Kidney epithelial cell (primary cell): ENCODE data around the gene HNRNPC. TPM values are rescaled to one million over a fixed set of nuclear protein-coding genes. Genes with fewer than 3 reads are reported as not detected.

ENCODE experiments used
- DNase-seq: peaks from one replicate; pipeline ENCODE4 v3.0.0-alpha.2; 2010; ENCODE audit warnings: low read depth
- H3K27me3 ChIP-seq: 2 replicates; pipeline ENCODE4 v1.6.0; 2011; ENCODE audit warnings: low read length; ENCODE audit not compliant: control insufficient read depth, insufficient read depth
- H3K36me3 ChIP-seq: 2 replicates; pipeline ENCODE4 v1.5.1; 2011; ENCODE audit warnings: low read length; ENCODE audit not compliant: control insufficient read depth, insufficient read depth
- H3K4me3 ChIP-seq: 2 replicates; pipeline ENCODE4 v1.5.1; 2011; ENCODE audit warnings: low read depth, mild to moderate bottlenecking, control low read depth, low read length
- CTCF ChIP-seq: IDR thresholded peaks from 2 replicates; pipeline ENCODE4 v1.5.1; 2011; ENCODE audit warnings: mild to moderate bottlenecking, moderate library complexity, low read length, control low read depth, inconsistent platforms; ENCODE audit not compliant: insufficient read depth, poor library complexity, severe bottlenecking
- total RNA-seq: library from RNA; depleted of rRNA; stranded (reverse); fragments of >200 nt; gene quantifications from 2 replicates; pipeline ENCODE4 v1.2.3, GENCODE V29; 2015

Gene HNRNPC
- total RNA-seq, 1 donor from 2014 or later = 773 TPM

GRCh38 chr14:21241218-21241819 lies 27.9 kb downstream of the HNRNPC start:
- TF ChIP-seq CTCF = peak; percentile 32
- H3K36me3 ChIP-seq = peaks cover 4% of the 10 kb centered on the region
- H3K4me3 ChIP-seq = no peak overlapping the region
- no peaks in the 10 kb centered on the region for H3K27me3 ChIP-seq
- DNase-seq = no peak

- TF ChIP-seq CTCF = no peak
- H3K27me3 ChIP-seq = no peaks in the 10 kb centered on the region
- H3K36me3 ChIP-seq = peaks cover 4% of the 10 kb centered on the region
- no peak overlapping the region for H3K4me3 ChIP-seq
- DNase-seq = no peak
These were observed 28.8 kb downstream of the HNRNPC start for GRCh38 chr14:21240417-21240816.

- Histone ChIP-seq H3K27me3 (no peaks in the 10 kb centered on the region), H3K36me3 (peaks cover 3% of the 10 kb centered on the region), H3K4me3 (no peak overlapping the region)
- TF ChIP-seq CTCF = no peak
- DNase-seq = no peak
These were observed 30.3 kb downstream of the HNRNPC start for GRCh38 chr14:21238823-21239518.

GRCh38 chr14:21236948-21237797 lies 32.1 kb downstream of the HNRNPC start:
- Histone ChIP-seq H3K36me3 (peaks cover 3% of the 10 kb centered on the region), H3K27me3 (no peaks in the 10 kb centered on the region), H3K4me3 (no peak overlapping the region)
- no peak for TF ChIP-seq CTCF
- DNase-seq = no peak

- H3K36me3 ChIP-seq = peaks cover 3% of the 10 kb centered on the region
- no peak for DNase-seq
- no peak overlapping the region for H3K4me3 ChIP-seq
- no peaks in the 10 kb centered on the region for H3K27me3 ChIP-seq
- no peak for TF ChIP-seq CTCF
These were observed 35.1 kb downstream of the HNRNPC start for GRCh38 chr14:21234112-21234511.
